IMR-90 (cell line): Measurements from ENCODE around the gene MAPK13. TPM values are rescaled to one million over a fixed set of nuclear protein-coding genes. Genes with fewer than 3 reads are reported as not detected.

Experiments
- ATAC-seq: fragments of 200-7000 bp; cut with Tn5 transposase; 2 replicates; pipeline ENCODE4 v1.9.1; 2020; ENCODE audit warnings: low read depth, mild to moderate bottlenecking, moderate library complexity
- BruUV-seq: library from RNA; stranded (reverse); fragments of 400-500 nt; replicated peaks from 2 replicates; lab custom pipeline; 2021; lab: Mats Ljungman, UMichigan
- CTCF ChIA-PET: fragments of 300-600 bp; formaldehyde crosslinking; extraction: SDS; loops from one replicate; lab custom pipeline; 2021; ENCODE audit warnings: antibody characterized with exemption; lab: Yijun Ruan, JAX
- POLR2A ChIA-PET: fragments of 300-600 bp; sonication (Branson Sonifier 250); formaldehyde crosslinking; loops from one replicate; lab custom pipeline; 2022; ENCODE audit warnings: antibody characterized with exemption; ENCODE audit not compliant: unreplicated experiment; lab: Charles Lee
- DNase-seq: peaks from one replicate; pipeline ENCODE4 v3.0.0; 2013
- H2AFZ ChIP-seq: replicated peaks from 2 replicates; pipeline ENCODE3; 2013; ENCODE audit warnings: low read length, mild to moderate bottlenecking; ENCODE audit not compliant: poor library complexity
- H2AK5ac ChIP-seq: 2 replicates; pipeline ENCODE4 v1.6.1; 2013; ENCODE audit warnings: low read depth, low read length, inconsistent platforms
- H2AK9ac ChIP-seq: replicated peaks from 2 replicates; pipeline ENCODE3; 2013; ENCODE audit warnings: mild to moderate bottlenecking, low read depth, low read length, moderate library complexity; ENCODE audit not compliant: poor library complexity
- H2BK120ac ChIP-seq: 2 replicates; pipeline ENCODE4 v1.6.1; 2013; ENCODE audit warnings: low read depth, low read length, inconsistent platforms
- H2BK15ac ChIP-seq: 3 replicates; pipeline ENCODE4 v1.6.1; 2013; ENCODE audit warnings: low read depth, low read length, inconsistent platforms
- H2BK20ac ChIP-seq: 2 replicates; pipeline ENCODE4 v1.6.1; 2013; ENCODE audit warnings: low read depth, mild to moderate bottlenecking, inconsistent platforms, low read length, moderate library complexity
- H2BK5ac ChIP-seq: 2 replicates; pipeline ENCODE4 v1.6.1; 2013; ENCODE audit warnings: mild to moderate bottlenecking, low read depth, low read length, inconsistent platforms; ENCODE audit not compliant: poor library complexity, severe bottlenecking
- H3K14ac ChIP-seq: replicated peaks from 2 replicates; pipeline ENCODE4 v1.6.1; 2013; ENCODE audit warnings: low read depth, low read length, inconsistent platforms
- H3K18ac ChIP-seq: 2 replicates; pipeline ENCODE4 v1.6.1; 2013; ENCODE audit warnings: low read depth, low read length, control low read depth
- H3K23ac ChIP-seq: 2 replicates; pipeline ENCODE4 v1.6.1; 2013; ENCODE audit warnings: low read depth, low read length, inconsistent platforms
- H3K27ac ChIP-seq: 2 replicates; pipeline ENCODE4 v1.5.1; 2013; ENCODE audit warnings: mild to moderate bottlenecking, control low read depth, low read length; ENCODE audit not compliant: insufficient read depth
- H3K27me3 ChIP-seq: 2 replicates; pipeline ENCODE4 v1.6.1; 2013; ENCODE audit warnings: low read length; ENCODE audit not compliant: control insufficient read depth, insufficient read depth
- H3K36me3 ChIP-seq: 2 replicates; pipeline ENCODE4 v1.6.1; 2013; ENCODE audit warnings: low read length, mixed read lengths; ENCODE audit not compliant: control insufficient read depth, insufficient read depth
- H3K4ac ChIP-seq: 2 replicates; pipeline ENCODE4 v1.6.1; 2013; ENCODE audit warnings: low read depth, low read length, inconsistent platforms
- H3K4me1 ChIP-seq: 2 replicates; pipeline ENCODE4 v1.6.1; 2013; ENCODE audit warnings: low read length, mixed read lengths; ENCODE audit not compliant: control insufficient read depth, insufficient read depth
- H3K4me2 ChIP-seq: 2 replicates; pipeline ENCODE4 v1.6.1; 2013; ENCODE audit warnings: low read depth, mild to moderate bottlenecking, control low read depth, low read length, moderate library complexity
- H3K4me3 ChIP-seq: 2 replicates; pipeline ENCODE4 v1.5.1; 2013; ENCODE audit warnings: low read depth, mild to moderate bottlenecking, control low read depth, low read length, moderate library complexity; ENCODE audit not compliant: insufficient read depth
- H3K56ac ChIP-seq: 2 replicates; pipeline ENCODE4 v1.6.1; 2013; ENCODE audit warnings: low read length, inconsistent platforms; ENCODE audit not compliant: insufficient read depth; ENCODE audit errors: extremely low read depth
- H3K79me1 ChIP-seq, 2 experiments: 2 replicates each; pipeline ENCODE4 v1.6.1; 2013; ENCODE audit warnings: low read length in 2 of 2, inconsistent platforms in 1 of 2, low read depth in 1 of 2
- H3K9ac ChIP-seq: 2 replicates; pipeline ENCODE4 v1.6.1; 2013; ENCODE audit warnings: low read depth, low read length, control low read depth
- H3K9me1 ChIP-seq: 2 replicates; pipeline ENCODE4 v1.6.1; 2013; ENCODE audit warnings: low read length, inconsistent platforms; ENCODE audit not compliant: insufficient read depth
- H3K9me3 ChIP-seq: 2 replicates; pipeline ENCODE4 v1.6.1; 2013; ENCODE audit warnings: low read length; ENCODE audit not compliant: control insufficient read depth, insufficient read depth
- H4K20me1 ChIP-seq: 2 replicates; pipeline ENCODE4 v1.6.1; 2013; ENCODE audit warnings: low read length, inconsistent platforms; ENCODE audit not compliant: insufficient read depth
- H4K5ac ChIP-seq: 2 replicates; pipeline ENCODE4 v1.6.1; 2013; ENCODE audit warnings: mild to moderate bottlenecking, low read depth, low read length, control low read depth
- H4K8ac ChIP-seq, 2 experiments: 2 replicates each; pipeline ENCODE4 v1.6.1; 2013; ENCODE audit warnings: low read depth in 2 of 2, low read length in 2 of 2, control low read depth in 1 of 2, inconsistent platforms in 1 of 2
- H4K91ac ChIP-seq: 2 replicates; pipeline ENCODE4 v1.6.1; 2013; ENCODE audit warnings: low read depth, low read length, inconsistent platforms; ENCODE audit not compliant: insufficient read depth
- CEBPB ChIP-seq: IDR thresholded peaks from 2 replicates; pipeline ENCODE4 v1.6.1; 2012; ENCODE audit warnings: low read depth, low read length, improper control_type of control experiment
- NFE2L2 ChIP-seq: fragments of 150-350 bp; IDR thresholded peaks from 2 replicates; pipeline ENCODE4 v1.6.1; 2016; ENCODE audit warnings: low read depth, mild to moderate bottlenecking, low read length
- WGBS, 2 experiments: methylation state at CpG; one replicate each; pipeline versions ENCODE4 v1.1.5 to v1.1.7; 2013; ENCODE audit warnings: missing lambda C conversion rate in 2 of 2; ENCODE audit not compliant: insufficient read length in 1 of 2; ENCODE audit errors: extremely low coverage in 2 of 2; 5-methylcytosine and 5-hydroxymethylcytosine counted together
- dilution Hi-C: fragments of 300-500 bp; cut with HindIII; formaldehyde crosslinking; loops from one replicate; pipeline ENCODE4 v1.14.3; 2018; ENCODE audit warnings: low sequenced_read_pairs; ENCODE audit not compliant: unreplicated experiment
- in situ Hi-C: fragments of 300-500 bp; cut with MboI; formaldehyde crosslinking; loops from 3 replicates; pipeline ENCODE4 v1.14.3; 2019; ENCODE audit warnings: low sequenced_read_pairs, inconsistent platforms, mixed read lengths
- intact Hi-C: fragments of 100-400 bp; cut with micrococcal nuclease; formaldehyde crosslinking; loops from 2 replicates; pipeline ENCODE4 v1.10.0; 2022
- polyA plus RNA-seq, 3 experiments: library from polyadenylated mRNA; depleted of rRNA; stranded (reverse); fragments of >200 nt; gene quantifications; 2 replicates each; pipeline ENCODE4 v1.2.3, GENCODE V29; 2012; ENCODE audit warnings: low replicate concordance in 1 of 3
- total RNA-seq: library from RNA; depleted of rRNA; stranded (reverse); fragments of >200 nt; gene quantifications from 2 replicates; pipeline ENCODE4 v1.2.3, GENCODE V29; 2012

MAPK13 gene
- total and polyA plus RNA-seq, 2 of the 4 experiments (the other 2 are of a cell fraction), result 2.0 to 2.9 TPM

DNA sequence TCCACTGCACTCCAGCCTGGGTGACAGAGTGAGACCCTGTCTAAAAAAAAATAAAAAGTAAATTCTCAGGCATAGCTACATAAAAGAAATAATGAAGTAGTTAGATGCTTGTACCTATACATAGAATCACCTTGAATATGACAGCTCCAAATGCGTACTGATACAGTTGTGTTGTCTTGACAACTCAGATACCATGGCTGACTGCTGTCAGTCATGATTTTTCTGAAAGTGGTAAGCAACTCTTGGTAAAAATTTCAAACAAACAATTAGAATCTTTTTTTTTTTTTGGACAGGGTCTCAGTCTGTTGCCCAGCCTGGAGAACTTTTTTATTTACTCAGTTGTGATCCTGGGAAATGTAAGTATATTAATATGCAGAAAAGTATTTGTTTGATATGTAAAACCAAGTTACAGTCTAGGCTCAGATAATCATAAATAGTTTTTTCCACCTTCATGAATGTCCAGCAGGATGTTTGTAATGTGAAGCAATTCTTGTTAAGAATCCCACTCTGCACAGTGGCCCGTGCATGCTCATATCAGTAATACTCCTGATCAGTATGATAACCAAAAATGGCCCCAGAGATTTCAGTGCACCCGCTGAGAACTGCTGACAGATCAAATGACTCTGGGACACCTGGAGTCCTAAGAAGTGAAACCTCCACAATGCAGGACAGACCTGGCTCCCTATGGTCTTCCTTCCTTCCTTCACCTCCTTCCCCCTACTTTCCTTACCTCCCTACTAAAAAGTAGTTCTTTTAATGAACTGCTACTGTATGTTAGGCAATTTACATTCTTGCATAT, 14.0 kb upstream of the MAPK13 start:
- Histone ChIP-seq H3K56ac (no peak overlapping the region), H4K20me1 (no peaks in the 10 kb centered on the region), H3K14ac (no peak overlapping the region), H3K9ac (no peak overlapping the region), H2BK20ac (no peak overlapping the region), H3K79me1 (no peaks in the 10 kb centered on the region; a peak in 1 of 4 replicates), H2BK5ac (no peak overlapping the region), H3K23ac (no peak overlapping the region), H3K4me2 (no peak overlapping the region), H2BK15ac (no peak overlapping the region), H4K8ac (no peak overlapping the region), H2AFZ (no peak overlapping the region), H2AK9ac (no peak overlapping the region), H3K9me1 (peaks cover 3% of the 10 kb centered on the region; the same call in 1 of the 2 replicates), H3K36me3 (peaks cover 5% of the 10 kb centered on the region; the same call in 1 of the 2 replicates), H3K9me3 (no peaks in the 10 kb centered on the region), H4K91ac (no peak overlapping the region), H3K27ac (no peak overlapping the region), H3K27me3 (no peaks in the 10 kb centered on the region), H3K4me3 (no peak overlapping the region), H3K18ac (no peak overlapping the region), H4K5ac (no peak overlapping the region), H2BK120ac (no peak overlapping the region), H3K4ac (no peak overlapping the region), H3K4me1 (peaks cover 4% of the 10 kb centered on the region), H2AK5ac (no peak overlapping the region)
- dilution Hi-C loops, result no loop called here
- intact Hi-C loops, result no loop called here
- DNase-seq (no peak), ATAC-seq (no peak)
- BruUV-seq, result no TSS peak
- in situ Hi-C loops, result no loop called here
- ChIA-PET POLR2A (no interaction called here), CTCF (interaction anchor here (0.6 kb wide), 1 partner anchor 177 kb away, joined by 5 read pairs; no protein-coding TSS in a partner anchor)
- 0% methylated on average over 1 of the region's 3 CpGs; no CpG with 5 or more reads in 1 of the 2 experiments for WGBS, 2 experiments
- TF ChIP-seq NFE2L2, result no peak
- TF ChIP-seq CEBPB, result no peak
